Neural cell (in vitro differentiated cells): ENCODE measurements around the gene GGT5. TPM values are rescaled to one million over a fixed set of nuclear protein-coding genes. Genes with fewer than 3 reads are reported as not detected.
"Not testable (repeated sequence)": the region's sequence is repeated elsewhere in the genome, so short reads cannot be mapped to it uniquely, and the experiment has no call there.

Experiments used
- H2AFZ ChIP-seq: fragments of 200-600, 300-800 bp; sonication (generic), shearing (Covaris generic); 2 replicates; pipeline ENCODE4 v1.6.0; 2014; ENCODE audit warnings: low read depth, mild to moderate bottlenecking, antibody characterized with exemption, low read length, moderate library complexity
- H3F3A ChIP-seq: fragments of 200-600 bp; shearing (Covaris generic); 2 replicates; pipeline ENCODE4 v1.6.1; 2016; ENCODE audit warnings: mild to moderate bottlenecking, moderate library complexity, mixed read lengths, antibody characterized with exemption, low read length; ENCODE audit not compliant: insufficient read depth, poor library complexity, severe bottlenecking
- H3K27ac ChIP-seq: fragments of 200-600, 300-800 bp; sonication (generic), shearing (Covaris generic); 2 replicates; pipeline ENCODE4 v1.5.1; 2014; ENCODE audit warnings: mild to moderate bottlenecking, low read length, moderate library complexity
- H3K27me3 ChIP-seq: fragments of 300-800, 200-600 bp; sonication (generic), shearing (Covaris generic); 2 replicates; pipeline ENCODE4 v1.6.0; 2014; ENCODE audit warnings: mild to moderate bottlenecking, low read depth, low read length, moderate library complexity; ENCODE audit not compliant: insufficient read depth
- H3K36me3 ChIP-seq: fragments of 300-800, 200-600 bp; sonication (generic), shearing (Covaris generic); 2 replicates; pipeline ENCODE4 v1.5.1; 2014; ENCODE audit warnings: mild to moderate bottlenecking, antibody characterized with exemption, low read length, moderate library complexity; ENCODE audit not compliant: insufficient read depth
- H3K4me2 ChIP-seq: fragments of 300-800, 200-600 bp; sonication (generic), shearing (Covaris generic); 2 replicates; pipeline ENCODE4 v1.6.0; 2014; ENCODE audit warnings: mild to moderate bottlenecking, low read length
- H3K4me3 ChIP-seq: fragments of 300-800, 200-600 bp; sonication (generic), shearing (Covaris generic); 2 replicates; pipeline ENCODE4 v1.5.1; 2014; ENCODE audit warnings: mild to moderate bottlenecking, low read length, moderate library complexity
- H3K79me2 ChIP-seq: fragments of 200-600 bp; shearing (Covaris generic); replicated peaks from 2 replicates; pipeline ENCODE4 v1.6.0; 2014; ENCODE audit warnings: mild to moderate bottlenecking, low read length, moderate library complexity; ENCODE audit not compliant: insufficient read depth
- H3K9ac ChIP-seq: fragments of 300-800, 200-600 bp; sonication (generic), shearing (Covaris generic); 2 replicates; pipeline ENCODE4 v1.6.1; 2016; ENCODE audit warnings: mild to moderate bottlenecking, low read length, mixed read lengths
- H3K9me2 ChIP-seq: fragments of 200-600 bp; shearing (Covaris generic); 2 replicates; pipeline ENCODE4 v1.6.1; 2016; ENCODE audit warnings: mild to moderate bottlenecking, low read length, mixed read lengths; ENCODE audit not compliant: insufficient read depth
- H3K9me3 ChIP-seq: fragments of 200-600, 300-800 bp; sonication (generic), shearing (Covaris generic); 2 replicates; pipeline ENCODE4 v1.6.1; 2016; ENCODE audit warnings: mild to moderate bottlenecking, mixed run types, low read length, moderate library complexity, mixed read lengths
- H4K20me1 ChIP-seq: fragments of 200-600 bp; shearing (Covaris generic); 2 replicates; pipeline ENCODE4 v1.6.1; 2016; ENCODE audit warnings: mild to moderate bottlenecking, mixed run types; ENCODE audit not compliant: insufficient read depth
- CTCF ChIP-seq: fragments of 450-650 bp; IDR thresholded peaks from 2 replicates; pipeline ENCODE4 v1.5.1; 2014; ENCODE audit warnings: antibody characterized with exemption, mild to moderate bottlenecking, moderate library complexity; ENCODE audit not compliant: poor library complexity, severe bottlenecking
- RAD21 ChIP-seq: fragments of 450-650 bp; conservative IDR thresholded peaks from 2 replicates; pipeline ENCODE4 v1.6.1; 2014; ENCODE audit warnings: antibody characterized with exemption, mild to moderate bottlenecking, moderate library complexity
- SMC3 ChIP-seq: fragments of 450-650 bp; conservative IDR thresholded peaks from 2 replicates; pipeline ENCODE4 v1.6.1; 2014; ENCODE audit warnings: antibody characterized with exemption, mild to moderate bottlenecking, moderate library complexity; ENCODE audit not compliant: poor library complexity
- polyA plus RNA-seq: library from polyadenylated mRNA; depleted of rRNA; stranded (reverse); fragments of >200 nt; gene quantifications from 2 replicates; pipeline ENCODE4 v1.2.3, GENCODE V29; 2014

Gene GGT5
- polyA plus RNA-seq, 1 donor from 2014 or later = 0.12 TPM

GRCh38 chr22:24259459-24259858, 14.6 kb upstream of the GGT5 start:
- not testable (repeated sequence) for H3F3A ChIP-seq, H3K36me3 ChIP-seq, H3K9ac ChIP-seq, H3K9me3 ChIP-seq, H3K9me2 ChIP-seq, H3K27ac ChIP-seq, H4K20me1 ChIP-seq, H3K27me3 ChIP-seq, H3K4me2 ChIP-seq, H3K4me3 ChIP-seq, H3K79me2 ChIP-seq, H2AFZ ChIP-seq
- TF ChIP-seq RAD21 = peak; percentile 19
- TF ChIP-seq CTCF = peak; percentile 35
- TF ChIP-seq SMC3 = peak; percentile 24

GRCh38 chr22:24256736-24257135, 11.9 kb upstream of the GGT5 start:
- not testable (repeated sequence) for H3K27me3 ChIP-seq, H3F3A ChIP-seq, H3K79me2 ChIP-seq, H3K4me3 ChIP-seq, H3K9ac ChIP-seq, H3K9me2 ChIP-seq, H3K27ac ChIP-seq, H3K36me3 ChIP-seq, H3K4me2 ChIP-seq, H3K9me3 ChIP-seq, H4K20me1 ChIP-seq, H2AFZ ChIP-seq

- not testable (repeated sequence) for H3K36me3 ChIP-seq, H3K9me2 ChIP-seq, H2AFZ ChIP-seq, H3F3A ChIP-seq, H3K4me2 ChIP-seq, H3K27ac ChIP-seq, H3K4me3 ChIP-seq, H3K9me3 ChIP-seq, H3K79me2 ChIP-seq, H4K20me1 ChIP-seq, H3K27me3 ChIP-seq, H3K9ac ChIP-seq
Measured at GRCh38 chr22:24256136-24256535, 11.3 kb upstream of the GGT5 start.

GRCh38 chr22:24253126-24253525, 8.2 kb upstream of the GGT5 start:
- H3K27ac ChIP-seq, H3K4me3 ChIP-seq, H2AFZ ChIP-seq, H3K36me3 ChIP-seq, H3K9ac ChIP-seq, H3K9me2 ChIP-seq, H3K9me3 ChIP-seq, H4K20me1 ChIP-seq, H3F3A ChIP-seq, H3K27me3 ChIP-seq, H3K79me2 ChIP-seq, H3K4me2 ChIP-seq: not testable (repeated sequence)

GRCh38 chr22:24251286-24251685, 6.4 kb upstream of the GGT5 start:
- not testable (repeated sequence) for H2AFZ ChIP-seq, H4K20me1 ChIP-seq, H3K9ac ChIP-seq, H3K36me3 ChIP-seq, H3K4me3 ChIP-seq, H3K9me2 ChIP-seq, H3K27ac ChIP-seq, H3F3A ChIP-seq, H3K27me3 ChIP-seq, H3K9me3 ChIP-seq, H3K79me2 ChIP-seq, H3K4me2 ChIP-seq

GRCh38 chr22:24249413-24249812, 4.5 kb upstream of the GGT5 start:
- not testable (repeated sequence) for H3K9me2 ChIP-seq, H3K27me3 ChIP-seq, H3K4me2 ChIP-seq, H3K27ac ChIP-seq, H3K9me3 ChIP-seq, H3K36me3 ChIP-seq, H3K4me3 ChIP-seq, H3F3A ChIP-seq, H3K9ac ChIP-seq, H2AFZ ChIP-seq, H3K79me2 ChIP-seq, H4K20me1 ChIP-seq

- not testable (repeated sequence) for H3K27ac ChIP-seq, H3K4me3 ChIP-seq
Measured at GRCh38 chr22:24248611-24249010, 3.7 kb upstream of the GGT5 start.

More at GRCh38 chr22:24248611-24249010, 3.7 kb upstream of the GGT5 start:
- H3F3A ChIP-seq, H3K9me3 ChIP-seq, H4K20me1 ChIP-seq, H3K27me3 ChIP-seq, H3K4me2 ChIP-seq, H3K36me3 ChIP-seq, H3K9ac ChIP-seq, H3K79me2 ChIP-seq, H2AFZ ChIP-seq, H3K9me2 ChIP-seq: not testable (repeated sequence)
